HepG2 (cell line): ENCODE measurements around the gene PLA2G2E. TPM values are rescaled to one million over a fixed set of nuclear protein-coding genes. Genes with fewer than 3 reads are reported as not detected.

Source experiments
- JUND ChIP-seq: sonication (generic); formaldehyde crosslinking; IDR thresholded peaks from 2 replicates; pipeline ENCODE4 v1.8.0; 2022; ENCODE audit warnings: mild to moderate bottlenecking, missing genetic modification reagents
- PREB ChIP-seq: sonication (generic); formaldehyde crosslinking; IDR thresholded peaks from 2 replicates; pipeline ENCODE4 v1.4.0; 2020; ENCODE audit warnings: missing genetic modification reagents
- TCF7L2 ChIP-seq: IDR thresholded peaks from 2 replicates; pipeline ENCODE4 v1.6.1; 2011; ENCODE audit warnings: mild to moderate bottlenecking, low read depth, low read length, moderate library complexity
- XRCC5 ChIP-seq: fragments of 200-400 bp; formaldehyde crosslinking; optimal IDR thresholded peaks from 2 replicates; pipeline ENCODE3; 2017; ENCODE audit warnings: mild to moderate bottlenecking, low read length
- ZEB1 ChIP-seq: IDR thresholded peaks from 2 replicates; pipeline ENCODE4 v1.6.1; 2012; ENCODE audit warnings: mild to moderate bottlenecking, low read depth, inconsistent platforms; ENCODE audit not compliant: insufficient replicate concordance
- ZNF484 ChIP-seq: sonication (generic); formaldehyde crosslinking; IDR thresholded peaks from 2 replicates; pipeline ENCODE4 v1.5.1; 2020; ENCODE audit warnings: mild to moderate bottlenecking, low read depth, missing genetic modification reagents, borderline replicate concordance
- ZNF772 ChIP-seq: sonication (generic); formaldehyde crosslinking; IDR thresholded peaks from 2 replicates; pipeline ENCODE4 v1.5.0; 2020; ENCODE audit warnings: mild to moderate bottlenecking, missing genetic modification reagents
- ZSCAN5A ChIP-seq: sonication (generic); formaldehyde crosslinking; IDR thresholded peaks from 2 replicates; pipeline ENCODE4 v1.8.0; 2022; ENCODE audit warnings: mild to moderate bottlenecking, missing genetic modification reagents, borderline replicate concordance
- ZSCAN9 ChIP-seq: IDR thresholded peaks from 2 replicates; pipeline ENCODE4 v1.6.1; 2016; ENCODE audit warnings: borderline replicate concordance
- polyA plus RNA-seq, 8 experiments: library from polyadenylated mRNA; depleted of rRNA in 3 of 8; stranded (reverse) in 7 of 8; unstranded in 1 of 8; fragments of >200 nt; fragmentation: Illumina TruSeq in 4 of 8; extraction: Trizol in 4 of 8; gene quantifications; 2 replicates each; pipeline versions ENCODE4 v1.2.1 to v1.2.3, GENCODE V29; 2011 to 2016; ENCODE audit warnings: low read depth in 4 of 8, missing spikeins in 1 of 8, mixed read lengths in 1 of 8; ENCODE audit not compliant: insufficient read depth in 1 of 8
- total RNA-seq, 5 experiments: library from RNA; depleted of rRNA; stranded (reverse); fragments of >200 nt; fragmentation: Illumina TruSeq; extraction: Trizol; gene quantifications; 2 replicates each; pipeline ENCODE4 v1.2.3, GENCODE V29; 2016; ENCODE audit warnings: low read depth in 1 of 5
- TF ChIP-seq, protein P1 (sequence below): IDR thresholded peaks from 2 replicates; pipeline ENCODE4 v1.6.1; 2016; ENCODE audit warnings: missing compliant biosample characterization, missing genetic modification reagents, borderline replicate concordance
- TF ChIP-seq, protein P2 (sequence below): sonication (generic); formaldehyde crosslinking; IDR thresholded peaks from 2 replicates; pipeline ENCODE4 v1.4.0; 2020; ENCODE audit warnings: missing genetic modification reagents

The PLA2G2E gene
- total and polyA plus RNA-seq, 2 of the 13 experiments (the other 11 are each of a cell fraction or from before 2014, with no cell fraction given): not detected

- TF ChIP-seq, protein P1, sequence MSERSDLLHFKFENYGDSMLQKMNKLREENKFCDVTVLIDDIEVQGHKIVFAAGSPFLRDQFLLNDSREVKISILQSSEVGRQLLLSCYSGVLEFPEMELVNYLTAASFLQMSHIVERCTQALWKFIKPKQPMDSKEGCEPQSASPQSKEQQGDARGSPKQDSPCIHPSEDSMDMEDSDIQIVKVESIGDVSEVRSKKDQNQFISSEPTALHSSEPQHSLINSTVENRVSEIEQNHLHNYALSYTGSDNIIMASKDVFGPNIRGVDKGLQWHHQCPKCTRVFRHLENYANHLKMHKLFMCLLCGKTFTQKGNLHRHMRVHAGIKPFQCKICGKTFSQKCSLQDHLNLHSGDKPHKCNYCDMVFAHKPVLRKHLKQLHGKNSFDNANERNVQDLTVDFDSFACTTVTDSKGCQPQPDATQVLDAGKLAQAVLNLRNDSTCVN (CRISPR knock-in tag): no peak
- TF ChIP-seq JUND (CRISPR knock-in tag): no peak
- no peak for TF ChIP-seq TCF7L2
- no peak for TF ChIP-seq ZEB1
- TF ChIP-seq XRCC5: no peak
- TF ChIP-seq PREB (CRISPR knock-in tag): no peak
- TF ChIP-seq ZNF772 (CRISPR knock-in tag): no peak
- no peak for TF ChIP-seq ZSCAN9 (CRISPR knock-in tag)
- TF ChIP-seq ZNF484 (CRISPR knock-in tag): no peak
- TF ChIP-seq ZSCAN5A (CRISPR knock-in tag): no peak
- TF ChIP-seq, protein P2, sequence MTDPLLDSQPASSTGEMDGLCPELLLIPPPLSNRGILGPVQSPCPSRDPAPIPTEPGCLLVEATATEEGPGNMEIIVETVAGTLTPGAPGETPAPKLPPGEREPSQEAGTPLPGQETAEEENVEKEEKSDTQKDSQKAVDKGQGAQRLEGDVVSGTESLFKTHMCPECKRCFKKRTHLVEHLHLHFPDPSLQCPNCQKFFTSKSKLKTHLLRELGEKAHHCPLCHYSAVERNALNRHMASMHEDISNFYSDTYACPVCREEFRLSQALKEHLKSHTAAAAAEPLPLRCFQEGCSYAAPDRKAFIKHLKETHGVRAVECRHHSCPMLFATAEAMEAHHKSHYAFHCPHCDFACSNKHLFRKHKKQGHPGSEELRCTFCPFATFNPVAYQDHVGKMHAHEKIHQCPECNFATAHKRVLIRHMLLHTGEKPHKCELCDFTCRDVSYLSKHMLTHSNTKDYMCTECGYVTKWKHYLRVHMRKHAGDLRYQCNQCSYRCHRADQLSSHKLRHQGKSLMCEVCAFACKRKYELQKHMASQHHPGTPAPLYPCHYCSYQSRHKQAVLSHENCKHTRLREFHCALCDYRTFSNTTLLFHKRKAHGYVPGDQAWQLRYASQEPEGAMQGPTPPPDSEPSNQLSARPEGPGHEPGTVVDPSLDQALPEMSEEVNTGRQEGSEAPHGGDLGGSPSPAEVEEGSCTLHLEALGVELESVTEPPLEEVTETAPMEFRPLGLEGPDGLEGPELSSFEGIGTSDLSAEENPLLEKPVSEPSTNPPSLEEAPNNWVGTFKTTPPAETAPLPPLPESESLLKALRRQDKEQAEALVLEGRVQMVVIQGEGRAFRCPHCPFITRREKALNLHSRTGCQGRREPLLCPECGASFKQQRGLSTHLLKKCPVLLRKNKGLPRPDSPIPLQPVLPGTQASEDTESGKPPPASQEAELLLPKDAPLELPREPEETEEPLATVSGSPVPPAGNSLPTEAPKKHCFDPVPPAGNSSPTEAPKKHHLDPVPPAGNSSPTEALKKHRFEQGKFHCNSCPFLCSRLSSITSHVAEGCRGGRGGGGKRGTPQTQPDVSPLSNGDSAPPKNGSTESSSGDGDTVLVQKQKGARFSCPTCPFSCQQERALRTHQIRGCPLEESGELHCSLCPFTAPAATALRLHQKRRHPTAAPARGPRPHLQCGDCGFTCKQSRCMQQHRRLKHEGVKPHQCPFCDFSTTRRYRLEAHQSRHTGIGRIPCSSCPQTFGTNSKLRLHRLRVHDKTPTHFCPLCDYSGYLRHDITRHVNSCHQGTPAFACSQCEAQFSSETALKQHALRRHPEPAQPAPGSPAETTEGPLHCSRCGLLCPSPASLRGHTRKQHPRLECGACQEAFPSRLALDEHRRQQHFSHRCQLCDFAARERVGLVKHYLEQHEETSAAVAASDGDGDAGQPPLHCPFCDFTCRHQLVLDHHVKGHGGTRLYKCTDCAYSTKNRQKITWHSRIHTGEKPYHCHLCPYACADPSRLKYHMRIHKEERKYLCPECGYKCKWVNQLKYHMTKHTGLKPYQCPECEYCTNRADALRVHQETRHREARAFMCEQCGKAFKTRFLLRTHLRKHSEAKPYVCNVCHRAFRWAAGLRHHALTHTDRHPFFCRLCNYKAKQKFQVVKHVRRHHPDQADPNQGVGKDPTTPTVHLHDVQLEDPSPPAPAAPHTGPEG (CRISPR knock-in tag): no peak
Measured at GRCh38 chr1:19877821-19878636, 45.4 kb downstream of the PLA2G2E start (continued).
